Gastrocnemius medialis (tissue), 4 donors: ENCODE results near the gene ISM1. TPM values are rescaled to one million over a fixed set of nuclear protein-coding genes. Genes with fewer than 3 reads are reported as not detected.

Experiments
- ATAC-seq, 2 donors: fragments of 150-250 bp; one replicate each; pipeline ENCODE4 v1.9.1; 2016
- DNase-seq, 2 donors: peaks; one replicate each; pipeline ENCODE4 v3.0.0-alpha.2; 2019
- H3K27ac ChIP-seq, 4 donors: fragments of 200-600 bp; sonication (generic); 1 replicate in 1 of 4; 2 replicates in 3 of 4; pipeline ENCODE4 v1.5.1; 2016 to 2018; ENCODE audit warnings: mild to moderate bottlenecking in 2 of 4, moderate library complexity in 1 of 4
- H3K27me3 ChIP-seq, 3 donors: fragments of 200-600 bp; sonication (generic) in 2 of 3; 1 replicate in 1 of 3; 2 replicates in 2 of 3; pipeline versions ENCODE4 v1.5.1 to v1.6.0; 2016 to 2019; ENCODE audit warnings: mild to moderate bottlenecking in 1 of 3, moderate library complexity in 1 of 3
- H3K36me3 ChIP-seq, 2 donors: fragments of 200-600 bp; sonication (generic) in 1 of 2; one replicate each; pipeline ENCODE4 v1.5.1; 2017 to 2018
- H3K4me1 ChIP-seq, 2 donors: fragments of 200-600 bp; sonication (generic) in 1 of 2; one replicate each; pipeline ENCODE4 v1.5.1; 2016 to 2017; ENCODE audit warnings: mild to moderate bottlenecking in 2 of 2
- H3K4me3 ChIP-seq, 4 donors: fragments of 200-600 bp; sonication (generic) in 3 of 4; 1 replicate in 1 of 4; 2 replicates in 3 of 4; pipeline ENCODE4 v1.5.1; 2016 to 2019; ENCODE audit warnings: mild to moderate bottlenecking in 2 of 4
- H3K9me3 ChIP-seq, 3 donors: fragments of 200-600 bp; sonication (generic) in 2 of 3; 1 replicate in 1 of 3; 2 replicates in 2 of 3; pipeline ENCODE4 v1.5.1; 2016 to 2019
- POLR2A ChIP-seq, 2 donors: fragments of 450-650 bp; IDR thresholded peaks; one replicate each; pipeline ENCODE4 v1.6.1; 2017; ENCODE audit warnings: antibody characterized with exemption in 2 of 2, mild to moderate bottlenecking in 2 of 2, moderate library complexity in 2 of 2
- in situ Hi-C, 4 donors: fragments of 200-750 bp; cut with MboI; loops; one replicate each; pipeline versions ENCODE4 v1.15.0 to v1.8.0; 2017; ENCODE audit warnings: low sequenced_read_pairs in 4 of 4
- intact Hi-C: fragments of 100-400 bp; cut with DNase I; formaldehyde crosslinking; loops from one replicate; pipeline ENCODE4 v1.15.1; 2023; ENCODE audit warnings: low total_unique reads
- total RNA-seq, 4 donors: library from RNA; depleted of rRNA; stranded (reverse); fragments of >200 nt; gene quantifications; one replicate each; pipeline versions ENCODE4 v1.1.0 to v1.2.3, GENCODE V29; 2016
- TF ChIP-seq, protein P1 (sequence below), 5 experiments: fragments of 450-650 bp in 3 of 5; fragments of 200-600 bp in 2 of 5; sonication (generic) in 2 of 5; IDR thresholded peaks in 4 of 5; conservative IDR thresholded peaks in 1 of 5; 1 replicate in 4 of 5; 2 replicates in 1 of 5; pipeline ENCODE4 v1.5.1; 2016 to 2019; ENCODE audit warnings: antibody characterized with exemption in 5 of 5, mild to moderate bottlenecking in 3 of 5, moderate library complexity in 3 of 5

The ISM1 gene
- total RNA-seq, 4 donors from 2014 or later: 0.61 to 3.7 (median 0.78) TPM

DNA sequence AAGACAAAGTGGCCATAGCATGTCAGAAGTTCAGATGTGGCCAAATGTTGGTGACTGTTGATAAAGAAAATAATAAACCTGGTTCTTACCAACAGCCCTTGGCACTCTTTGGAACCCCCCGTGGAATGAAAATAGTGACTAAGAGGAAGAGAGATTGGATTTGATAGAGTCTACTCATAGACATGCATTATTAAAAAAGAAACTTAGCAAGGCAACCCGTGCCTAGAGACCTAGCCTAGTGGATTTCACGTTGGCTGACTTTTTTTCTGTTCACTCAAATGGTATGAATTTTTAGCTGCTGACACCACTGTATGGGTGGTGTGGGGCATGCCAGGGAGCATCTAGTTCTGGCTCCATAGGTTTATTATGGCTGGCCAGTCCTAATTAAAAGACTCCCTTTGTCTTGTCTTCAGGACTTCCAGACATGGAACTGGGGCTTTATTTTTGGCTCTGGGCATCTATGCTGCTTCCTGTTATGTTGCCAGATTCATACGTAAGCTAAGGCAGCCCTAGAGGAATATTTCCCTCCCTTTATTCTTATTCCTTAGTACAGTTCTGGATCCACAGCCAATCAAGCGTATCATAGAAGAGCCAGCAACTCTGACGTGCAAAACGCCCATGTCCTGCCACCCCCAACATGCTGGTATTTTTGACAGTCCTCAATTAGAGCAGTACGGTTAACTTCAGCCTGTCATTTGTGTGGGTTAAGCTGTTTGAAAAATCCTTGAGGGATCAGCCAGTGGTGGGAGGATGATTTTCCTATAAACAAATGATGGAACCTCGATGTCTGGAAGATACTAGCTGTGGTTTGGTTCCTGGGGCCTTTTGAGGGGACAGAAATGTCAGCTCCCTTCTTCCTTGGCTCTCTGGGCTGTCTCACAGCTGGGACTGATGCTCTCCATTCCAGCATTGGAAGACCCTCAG is 127.5 kb downstream of the ISM1 start:
- no peak for ATAC-seq
- TF ChIP-seq, protein P1, sequence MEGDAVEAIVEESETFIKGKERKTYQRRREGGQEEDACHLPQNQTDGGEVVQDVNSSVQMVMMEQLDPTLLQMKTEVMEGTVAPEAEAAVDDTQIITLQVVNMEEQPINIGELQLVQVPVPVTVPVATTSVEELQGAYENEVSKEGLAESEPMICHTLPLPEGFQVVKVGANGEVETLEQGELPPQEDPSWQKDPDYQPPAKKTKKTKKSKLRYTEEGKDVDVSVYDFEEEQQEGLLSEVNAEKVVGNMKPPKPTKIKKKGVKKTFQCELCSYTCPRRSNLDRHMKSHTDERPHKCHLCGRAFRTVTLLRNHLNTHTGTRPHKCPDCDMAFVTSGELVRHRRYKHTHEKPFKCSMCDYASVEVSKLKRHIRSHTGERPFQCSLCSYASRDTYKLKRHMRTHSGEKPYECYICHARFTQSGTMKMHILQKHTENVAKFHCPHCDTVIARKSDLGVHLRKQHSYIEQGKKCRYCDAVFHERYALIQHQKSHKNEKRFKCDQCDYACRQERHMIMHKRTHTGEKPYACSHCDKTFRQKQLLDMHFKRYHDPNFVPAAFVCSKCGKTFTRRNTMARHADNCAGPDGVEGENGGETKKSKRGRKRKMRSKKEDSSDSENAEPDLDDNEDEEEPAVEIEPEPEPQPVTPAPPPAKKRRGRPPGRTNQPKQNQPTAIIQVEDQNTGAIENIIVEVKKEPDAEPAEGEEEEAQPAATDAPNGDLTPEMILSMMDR (IDR thresholded peaks at IDR 0.05 in 4 of 5, conservative IDR thresholded peaks at IDR 0.05 in 1 of 5): no peak
- TF ChIP-seq POLR2A (IDR thresholded peaks at IDR 0.05): no peak
- Histone ChIP-seq H3K9me3 (no peaks in the 10 kb centered on the region), H3K4me3 (no peak overlapping the region), H3K27me3 (no peaks in the 10 kb centered on the region), H3K4me1 (no peaks in the 10 kb centered on the region), H3K27ac (no peak overlapping the region), H3K36me3 (no peaks in the 10 kb centered on the region)
- intact Hi-C loops: no loop called here
- in situ Hi-C loops: no loop called here
- DNase-seq: no peak

DNA sequence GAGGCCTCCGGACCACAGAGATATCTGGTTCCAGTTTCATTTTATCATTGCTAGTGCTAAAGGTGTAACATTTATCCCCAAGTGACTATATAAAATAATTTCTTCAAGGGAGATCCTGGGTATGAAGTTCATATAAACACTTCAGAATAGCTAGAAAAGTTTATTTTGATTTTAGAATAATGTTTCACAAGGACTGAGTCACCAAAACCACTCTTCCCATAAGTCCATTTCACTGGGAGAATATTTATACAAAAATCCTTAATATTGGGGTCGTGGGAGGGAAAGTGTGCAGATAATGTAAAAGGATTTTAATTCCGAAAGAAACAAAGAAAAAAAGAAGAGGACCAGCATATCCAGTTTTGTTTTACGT is 128.1 kb downstream of the ISM1 start:
- in situ Hi-C loops: no loop called here
- DNase-seq (no peak), ATAC-seq (no peak)
- Histone ChIP-seq H3K9me3 (no peaks in the 10 kb centered on the region), H3K4me3 (no peak overlapping the region), H3K36me3 (no peaks in the 10 kb centered on the region), H3K4me1 (no peaks in the 10 kb centered on the region), H3K27me3 (no peaks in the 10 kb centered on the region), H3K27ac (no peak overlapping the region)
- intact Hi-C loops: no loop called here
- TF ChIP-seq POLR2A (IDR thresholded peaks at IDR 0.05): no peak

Other genes with a start within 250 kb of the ISM1 start
- 1 to 10 TPM in 3 of 4 donors, under 1 TPM in 1; 0.46 to 2.4 (median 1.2) TPM for gene SPTLC3, start 212.3 kb upstream of the ISM1 start, total RNA-seq